ENCODE results near the gene ALDH1A1.

- TF ChIP-seq CTCF (IDR thresholded peaks at IDR 0.05) (no peak), POLR2A (IDR thresholded peaks at IDR 0.05) (no peak)
Measured at GRCh38 chr9:72974501-72974900, 21.6 kb upstream of the ALDH1A1 start.
